HG02938 (cell line): ENCODE data around the gene UBAC2.
A peak's percentile ranks its signal among the peaks of the same experiment; 100 is the strongest.
"Not testable (repeated sequence)": the region's sequence is repeated elsewhere in the genome, so short reads cannot be mapped to it uniquely, and the experiment has no call there.

Experiments used
- ATAC-seq: cut with Tn5 transposase; IDR thresholded peaks from one replicate; pipeline ENCODE4 v1.9.1; 2021; ENCODE audit warnings: mild to moderate bottlenecking, moderate library complexity; ENCODE audit not compliant: unreplicated experiment

The UBAC2 gene

DNA sequence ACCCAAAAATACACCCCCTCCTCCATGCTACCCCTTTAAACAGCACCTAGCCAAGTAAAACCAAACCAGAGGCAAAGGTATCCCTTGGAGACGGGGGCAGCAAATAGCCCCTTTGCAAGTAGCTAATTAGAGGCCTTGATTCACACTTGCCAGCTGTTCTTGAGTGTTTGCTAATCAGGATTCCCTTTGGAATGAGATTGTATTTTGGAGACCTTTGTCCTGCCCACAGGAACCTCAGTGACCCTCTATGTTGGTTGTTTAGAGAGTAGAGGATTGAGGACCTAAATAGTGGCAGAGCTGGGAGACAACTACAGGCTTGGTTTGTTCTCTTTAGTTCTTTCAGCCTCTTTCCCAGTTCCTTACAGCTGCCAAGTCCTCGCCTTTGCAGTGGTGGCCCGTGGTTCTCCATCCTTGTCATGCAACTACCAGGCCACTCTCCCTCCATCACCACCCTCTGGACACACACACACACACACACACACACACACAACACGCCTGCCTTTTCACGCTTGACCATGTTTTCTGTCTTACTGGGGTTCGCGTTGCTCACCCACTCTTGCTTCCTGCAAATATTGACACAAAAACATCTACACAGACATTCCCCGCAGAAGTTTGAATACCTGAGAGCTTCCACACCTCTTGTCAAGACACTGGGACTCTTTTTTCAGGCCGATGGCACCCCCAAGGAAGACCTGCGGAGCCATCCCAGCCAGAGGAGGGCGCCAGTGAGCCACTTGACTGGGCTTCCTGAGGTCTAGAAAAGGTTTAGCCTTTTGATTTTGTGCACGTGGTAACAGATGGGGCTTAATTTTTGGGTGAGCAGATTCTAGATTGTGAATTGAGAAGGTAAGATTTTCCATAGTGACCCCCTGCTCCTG is 186.5 kb downstream of the UBAC2 start:
- ATAC-seq, result peak; percentile 65

DNA sequence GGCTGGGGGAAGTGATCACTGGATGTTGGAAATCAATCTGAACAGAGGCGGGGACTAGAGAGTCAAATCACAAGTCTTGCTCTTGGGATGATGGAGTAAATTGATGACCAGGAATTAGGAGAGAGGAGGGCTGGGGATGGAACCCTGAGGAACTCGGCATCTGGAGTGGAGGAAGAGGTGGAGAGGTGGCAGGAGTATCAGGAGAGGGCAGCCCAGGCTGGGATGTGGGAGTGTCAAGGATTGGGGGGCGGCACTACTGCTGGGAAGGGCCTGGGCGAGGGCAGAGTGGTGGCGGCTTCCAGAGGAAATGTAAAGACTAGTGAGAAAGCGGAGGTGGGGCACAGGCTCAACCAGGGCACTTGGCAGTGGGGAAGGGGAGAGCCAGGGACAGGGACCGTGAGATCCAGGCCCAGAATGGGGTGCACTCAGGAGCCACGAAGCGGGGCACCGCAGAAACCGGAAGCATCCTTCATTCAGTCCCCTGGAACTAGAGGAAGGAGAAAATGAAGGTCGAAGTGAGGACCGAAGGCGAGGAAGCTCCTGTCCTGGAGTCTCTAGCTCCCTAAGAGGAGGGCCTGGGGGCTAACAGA is 187.8 kb downstream of the UBAC2 start:
- no peak for ATAC-seq

DNA sequence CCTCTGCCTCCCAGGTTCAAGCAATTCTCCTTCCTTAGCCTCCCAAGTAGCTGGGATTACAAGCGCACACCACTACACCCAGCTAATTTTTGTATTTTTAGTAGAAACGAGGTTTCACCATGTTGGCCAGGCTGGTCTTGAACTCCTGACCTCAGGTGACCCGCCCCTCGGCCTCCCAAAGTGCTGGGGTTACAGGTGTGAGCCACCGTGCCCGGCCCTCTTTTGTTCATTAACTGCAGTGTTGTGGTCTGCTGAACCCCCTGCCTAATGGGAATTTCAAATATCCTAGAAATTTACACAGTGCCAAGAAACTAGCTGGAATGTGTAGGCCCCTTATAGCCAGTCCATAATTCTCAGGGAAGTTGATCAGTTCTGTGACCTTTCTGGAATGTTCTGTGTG is 188.4 kb downstream of the UBAC2 start:
- ATAC-seq, result not testable (repeated sequence)

DNA sequence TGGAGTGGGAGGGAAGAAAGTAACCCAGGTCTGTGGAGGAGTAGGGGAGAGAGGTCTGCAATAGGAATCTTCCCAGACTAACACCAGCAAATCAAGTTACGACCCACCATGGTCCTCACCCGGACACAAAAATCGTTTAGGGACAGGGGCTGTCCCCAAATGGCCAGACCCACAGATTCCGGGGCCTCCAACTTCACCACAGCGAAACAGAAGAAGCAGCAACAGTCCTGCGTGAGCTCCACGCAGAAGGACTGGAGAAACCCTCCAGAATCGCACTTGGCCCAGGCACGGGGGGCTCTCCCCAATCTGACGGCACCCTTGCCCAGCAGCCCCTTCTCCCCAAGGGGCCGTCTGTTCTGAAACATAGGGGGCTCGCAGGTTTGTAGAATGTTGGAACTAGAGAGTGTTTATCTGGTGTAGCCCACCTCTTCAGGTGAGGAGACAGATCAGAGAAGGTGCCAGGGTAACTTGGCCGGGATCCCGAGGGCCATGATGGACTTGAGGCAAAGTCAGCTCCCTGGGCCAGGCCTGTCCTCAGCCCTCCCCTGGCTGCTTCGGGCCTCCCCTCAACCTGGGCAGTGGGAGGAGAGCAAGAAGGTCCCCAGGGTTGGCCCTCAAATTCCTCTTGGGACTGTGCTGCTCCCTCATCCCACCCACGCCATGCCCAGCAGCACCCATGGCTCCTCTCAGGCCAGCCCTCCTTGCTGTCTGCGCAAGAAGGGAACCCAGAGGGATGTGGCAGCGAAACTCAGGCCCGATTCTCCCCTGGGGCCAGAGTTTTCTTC is 189.1 kb downstream of the UBAC2 start:
- no peak for ATAC-seq

DNA sequence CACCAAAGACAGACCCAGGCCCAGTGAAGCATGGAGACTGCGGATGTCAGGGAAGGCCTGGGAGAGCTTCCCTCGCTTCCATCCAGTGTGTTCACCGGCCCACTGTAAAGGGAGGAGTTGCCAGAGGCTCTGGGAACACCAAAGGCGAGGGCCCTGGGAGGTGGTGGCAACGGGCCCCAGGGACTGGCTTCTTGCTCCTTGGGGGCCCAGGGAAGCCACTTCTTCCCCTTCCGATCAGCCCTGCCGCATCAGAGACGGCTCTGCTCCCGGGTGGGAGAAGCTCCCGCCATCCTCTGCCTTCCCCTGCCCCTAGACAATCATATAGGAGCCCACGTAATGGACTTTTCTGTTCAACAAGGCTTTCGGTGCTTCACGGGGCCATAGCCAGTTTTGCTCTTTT is 189.9 kb downstream of the UBAC2 start:
- no peak for ATAC-seq

DNA sequence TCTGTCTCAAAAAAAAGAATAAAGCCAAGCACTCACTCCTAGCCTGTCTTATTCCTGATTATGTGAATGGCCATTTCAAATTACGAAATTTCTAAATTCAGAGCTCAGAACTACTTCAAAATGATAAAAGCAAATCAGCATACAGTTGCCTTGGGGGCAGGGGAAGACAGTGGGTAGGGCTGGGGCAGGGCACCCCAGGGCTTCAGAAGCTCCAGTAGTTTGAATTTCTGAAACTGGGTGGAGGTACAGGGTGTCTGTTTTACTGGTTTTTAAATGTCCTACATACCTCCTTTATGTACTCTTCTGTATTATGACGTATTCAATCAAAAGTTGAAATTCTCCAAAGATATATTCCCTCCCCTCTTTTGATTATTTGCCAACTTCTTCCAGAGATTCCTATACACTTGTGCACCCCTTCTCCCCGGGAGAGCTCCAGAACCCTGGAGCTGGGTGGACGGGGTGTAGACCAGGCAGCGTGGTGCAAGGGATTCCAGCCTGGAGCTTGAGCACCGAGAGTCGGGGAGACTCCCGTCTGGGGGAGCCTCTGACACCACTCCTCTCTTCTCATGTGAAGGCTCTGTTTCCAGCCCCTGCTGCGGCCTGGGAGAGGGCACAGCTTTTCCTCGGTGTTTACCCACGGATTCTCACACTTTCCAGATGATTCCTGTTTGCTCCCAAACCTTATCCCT is 191.3 kb downstream of the UBAC2 start:
- no peak for ATAC-seq

DNA sequence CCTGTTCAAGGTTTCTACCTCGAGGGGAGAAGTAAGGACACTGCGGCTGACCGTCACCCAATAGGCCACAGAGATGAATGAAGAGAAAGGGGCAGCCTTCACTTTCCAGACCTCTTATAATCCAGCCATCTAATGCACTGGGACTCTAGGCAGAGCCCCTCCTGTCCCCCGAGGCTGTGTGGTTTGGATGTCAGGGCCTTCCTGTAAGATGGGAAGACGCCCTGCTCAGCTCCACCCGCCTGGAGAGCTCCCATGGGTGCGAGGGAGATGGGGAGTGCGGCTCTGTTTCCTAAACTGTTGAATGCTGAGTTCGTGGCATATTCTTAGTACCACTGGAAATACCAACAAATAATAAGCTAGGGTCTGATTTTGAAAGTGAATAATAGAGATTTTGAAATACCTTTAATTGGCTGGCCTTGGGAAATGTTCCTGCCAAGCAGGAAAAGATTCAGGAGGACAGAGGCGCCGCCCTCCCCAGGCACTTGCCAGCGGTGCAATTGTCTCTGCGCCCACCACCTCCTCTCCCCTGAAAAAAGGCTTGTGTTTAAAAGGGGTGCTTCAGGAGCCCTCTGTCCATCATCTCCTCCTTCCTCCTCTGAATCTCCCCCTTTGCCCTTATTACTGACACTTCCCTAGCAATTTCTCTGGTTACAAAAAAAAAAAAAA is 191.9 kb downstream of the UBAC2 start:
- ATAC-seq, result no peak

DNA sequence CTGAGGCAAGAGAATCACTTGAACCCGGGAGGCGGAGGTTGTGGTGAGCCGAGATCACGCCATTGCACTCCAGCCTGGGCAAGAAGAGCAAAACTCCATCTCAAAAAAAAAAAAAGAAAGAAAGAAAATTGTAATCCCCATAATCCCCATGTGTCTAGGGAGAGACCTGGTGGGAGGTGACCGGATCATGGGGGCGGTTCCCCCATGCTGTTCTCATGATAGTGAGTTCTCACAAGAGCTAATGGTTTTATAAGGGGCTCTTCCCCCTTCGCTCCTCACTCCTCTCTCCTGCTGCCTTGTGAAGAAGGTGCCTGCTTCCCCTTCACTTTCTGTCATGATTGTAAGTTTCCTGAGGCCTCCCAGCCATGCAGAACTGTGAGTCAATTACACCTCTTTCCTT is 192.7 kb downstream of the UBAC2 start:
- ATAC-seq, result not testable (repeated sequence)

DNA sequence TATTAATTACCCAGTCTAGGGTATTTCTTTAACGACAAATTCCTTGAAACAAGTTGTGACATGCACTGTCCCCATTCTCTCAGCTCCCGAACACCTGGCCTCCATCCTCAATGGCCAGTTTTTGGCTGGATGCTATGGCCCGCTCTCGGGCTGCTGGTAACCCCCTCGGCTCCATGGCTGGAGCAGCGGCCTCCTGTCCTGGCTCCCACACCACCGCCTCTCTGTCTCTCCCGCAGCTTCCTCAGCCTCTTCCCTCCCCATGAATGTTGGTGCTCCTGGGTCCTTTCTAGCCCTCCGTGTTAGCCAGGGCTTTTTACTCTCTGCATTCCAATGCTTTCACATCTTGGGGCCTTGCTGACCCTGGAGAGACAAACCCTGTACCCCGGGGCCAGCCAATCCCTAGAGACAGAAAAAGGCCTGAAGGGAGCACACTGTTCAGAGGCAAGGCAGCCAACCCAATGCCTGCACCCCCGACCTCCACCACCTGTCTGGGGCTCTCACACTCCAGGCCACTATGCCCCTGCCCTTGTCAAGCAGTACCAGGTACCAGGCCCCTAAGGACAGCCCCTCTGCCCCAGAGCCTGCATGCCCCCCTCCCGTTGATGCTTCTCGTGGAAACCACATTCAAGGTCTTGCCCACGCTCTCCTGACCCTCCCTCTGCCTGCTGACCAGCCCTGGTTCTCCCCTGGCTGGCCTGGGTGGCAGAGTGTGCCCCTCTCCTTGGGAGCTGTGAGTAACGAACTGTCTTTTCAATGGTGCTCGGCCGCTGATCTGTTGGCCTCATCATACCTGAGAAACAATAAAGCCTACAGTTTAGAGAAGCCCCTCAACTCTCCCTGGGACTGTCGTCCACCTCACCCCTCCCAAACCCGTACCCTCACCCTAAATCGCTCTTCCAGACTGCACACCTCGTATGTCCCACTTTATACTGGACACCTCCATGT is 193.4 kb downstream of the UBAC2 start:
- no peak for ATAC-seq

DNA sequence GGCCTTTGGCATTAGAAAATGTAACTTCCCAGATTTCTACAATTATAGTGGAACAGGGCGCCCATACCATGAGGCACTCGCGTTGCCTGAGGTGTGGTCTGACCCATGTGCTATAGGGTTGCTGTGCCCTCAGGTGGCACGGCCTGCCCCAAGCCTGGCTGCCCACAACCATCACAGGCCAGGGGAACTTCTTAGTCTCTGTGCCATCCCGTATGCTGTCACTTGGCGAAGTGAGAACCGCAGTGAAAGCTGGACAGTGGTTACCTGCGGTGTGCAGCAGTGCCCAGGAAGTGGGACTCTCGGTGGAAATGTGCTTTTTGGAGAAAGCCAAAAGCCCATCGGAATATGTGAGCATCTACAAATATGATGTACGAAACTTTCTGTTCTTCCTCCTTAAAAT is 194.8 kb downstream of the UBAC2 start:
- no peak for ATAC-seq

DNA sequence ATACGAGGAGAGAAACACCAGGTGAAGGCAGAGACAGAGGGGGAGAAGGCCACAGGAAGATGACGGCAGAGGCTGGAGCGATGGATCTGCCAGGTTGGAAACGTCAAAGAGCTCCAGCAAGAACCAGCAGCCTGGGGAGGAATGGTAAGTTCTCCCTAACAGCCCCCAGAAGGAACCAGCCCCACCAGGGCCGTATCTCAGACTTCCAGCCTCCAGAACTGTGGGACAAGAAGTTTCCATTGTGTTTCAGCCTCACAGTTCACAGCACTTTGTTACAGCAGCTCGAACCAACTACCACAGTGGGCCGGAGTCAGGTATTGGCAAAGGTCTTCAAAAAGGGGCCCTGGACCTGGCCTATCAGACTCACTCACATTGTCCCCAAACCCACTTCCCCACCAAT is 195.8 kb downstream of the UBAC2 start:
- no peak for ATAC-seq

DNA sequence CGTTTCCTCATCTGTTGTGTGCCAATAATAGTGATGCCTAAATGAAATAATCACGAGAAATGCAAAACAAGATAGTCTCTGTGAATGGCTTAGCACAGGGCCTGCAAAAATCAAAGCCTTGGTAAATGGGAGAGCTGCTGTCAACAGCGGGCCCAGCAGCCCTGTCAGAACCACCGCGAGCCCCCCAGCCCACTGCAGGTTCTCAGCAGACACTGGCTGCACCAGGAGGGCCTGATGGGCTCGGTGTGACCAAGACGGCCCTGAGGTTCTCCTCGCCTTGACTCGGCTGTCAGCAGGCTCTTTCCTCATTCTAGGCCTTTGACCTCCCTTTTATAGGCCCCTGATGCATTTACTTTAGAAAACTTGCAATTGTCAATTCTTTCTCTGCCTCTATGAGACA is 197.4 kb downstream of the UBAC2 start:
- no peak for ATAC-seq

DNA sequence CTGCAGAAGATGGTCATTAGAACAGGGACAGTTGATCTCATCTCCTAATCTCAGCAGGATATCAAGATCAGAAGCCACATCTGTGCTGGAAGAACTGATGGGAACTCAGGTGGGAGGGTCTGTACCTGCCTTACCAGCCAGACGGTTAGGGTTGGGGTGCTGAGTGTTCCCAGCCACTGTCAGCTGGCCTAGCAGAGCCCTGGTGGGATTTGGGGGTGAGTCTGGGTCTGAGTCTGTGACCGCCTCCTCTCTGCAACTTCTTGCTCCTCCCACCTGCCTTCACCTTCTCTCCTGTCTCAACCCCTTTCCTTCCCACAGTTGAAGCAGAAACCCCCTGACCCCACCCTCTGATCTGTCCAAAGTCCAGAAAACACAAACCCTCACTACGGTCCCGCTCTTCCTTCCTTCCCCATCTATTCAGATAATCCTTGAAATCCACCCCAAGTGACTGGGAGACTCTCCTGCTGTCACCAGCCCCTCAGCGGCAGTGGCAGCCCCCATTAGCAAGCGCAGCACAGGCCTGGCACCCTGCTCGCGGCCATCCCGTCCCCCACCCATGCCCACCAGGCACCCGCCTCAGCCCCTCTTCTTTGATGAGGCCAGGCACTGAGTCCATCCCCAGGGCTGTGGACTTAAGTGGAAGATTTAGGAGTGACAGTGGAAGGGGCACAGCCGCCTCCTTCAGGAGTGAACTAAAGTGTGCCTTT is 198.4 kb downstream of the UBAC2 start:
- no peak for ATAC-seq

DNA sequence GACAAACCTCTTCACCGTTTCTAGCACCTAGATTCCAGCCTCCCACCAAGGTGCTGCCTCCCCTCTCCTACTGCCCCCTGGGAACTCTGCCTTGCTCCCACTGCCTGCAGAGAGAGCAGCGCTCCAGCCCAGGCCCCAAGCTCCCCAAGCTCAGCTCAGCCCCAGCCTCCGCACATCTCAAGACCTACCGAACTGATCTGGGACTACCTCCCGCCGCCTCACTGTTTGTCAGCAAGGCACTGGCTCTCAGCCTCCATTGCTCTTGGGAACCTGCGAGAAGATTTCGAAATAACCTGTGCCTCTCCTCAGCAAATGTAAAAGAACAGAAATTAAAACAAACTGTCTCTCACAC is 198.9 kb downstream of the UBAC2 start:
- ATAC-seq, result no peak

DNA sequence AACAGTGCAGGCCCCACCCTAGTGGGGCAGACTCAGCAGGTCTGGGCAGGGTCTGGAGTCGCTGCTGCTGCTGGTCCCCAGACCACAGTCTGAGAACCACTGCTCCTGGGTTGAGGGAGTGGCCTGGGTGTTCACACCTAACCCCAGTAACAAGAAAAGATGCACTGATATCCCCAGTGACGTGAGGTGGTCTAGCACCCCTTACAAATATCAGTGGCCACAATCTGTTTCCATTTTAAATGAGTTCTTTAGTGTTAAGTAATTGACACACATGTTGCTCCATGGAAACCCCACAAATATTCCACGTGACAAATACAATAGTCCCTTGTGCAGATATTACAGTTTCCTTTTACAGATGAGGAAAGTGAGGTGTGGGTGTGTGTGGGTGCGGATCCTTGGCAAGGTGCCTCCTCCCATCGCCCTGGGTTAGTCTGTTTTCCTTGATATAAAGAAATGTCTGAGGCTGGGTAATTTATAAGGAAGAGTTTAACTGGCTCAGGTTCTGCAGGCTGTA is 202.9 kb downstream of the UBAC2 start:
- ATAC-seq, result no peak

DNA sequence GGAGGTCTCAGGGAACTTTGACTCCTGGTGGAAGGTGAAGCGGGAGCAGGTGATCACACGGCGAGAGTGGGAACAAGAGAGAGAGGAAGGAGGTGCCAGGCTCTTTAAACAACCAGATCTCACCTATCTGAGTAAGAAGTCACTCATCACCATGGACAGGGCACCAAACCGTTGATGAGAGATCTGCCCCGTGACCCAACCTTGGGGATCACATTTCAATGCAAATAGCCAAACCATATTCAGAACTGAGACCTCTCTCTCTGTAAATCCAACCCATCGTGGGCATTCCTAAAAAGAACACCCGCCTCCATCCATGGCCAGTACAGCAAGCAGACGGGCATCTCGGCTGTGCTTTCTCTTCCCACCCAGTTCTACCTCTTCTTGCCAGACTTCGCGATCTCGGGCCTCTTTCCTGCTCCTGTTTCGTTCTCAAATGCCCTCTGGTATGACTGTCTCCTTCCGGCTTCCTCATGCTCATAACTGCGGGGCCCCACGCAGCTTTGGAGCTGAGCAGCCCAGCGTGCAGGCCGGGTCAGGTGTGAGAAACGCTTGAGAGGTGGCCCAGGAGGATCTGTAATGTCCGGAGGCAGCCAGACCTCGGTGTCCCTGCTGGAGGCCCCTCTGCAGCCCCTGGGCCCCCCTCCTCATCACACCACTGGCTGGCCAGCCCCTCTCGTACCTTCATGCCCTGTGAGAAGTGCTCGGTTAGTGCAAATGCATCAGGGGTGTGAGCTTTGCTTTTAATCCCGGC is 203.5 kb downstream of the UBAC2 start:
- ATAC-seq, result no peak

DNA sequence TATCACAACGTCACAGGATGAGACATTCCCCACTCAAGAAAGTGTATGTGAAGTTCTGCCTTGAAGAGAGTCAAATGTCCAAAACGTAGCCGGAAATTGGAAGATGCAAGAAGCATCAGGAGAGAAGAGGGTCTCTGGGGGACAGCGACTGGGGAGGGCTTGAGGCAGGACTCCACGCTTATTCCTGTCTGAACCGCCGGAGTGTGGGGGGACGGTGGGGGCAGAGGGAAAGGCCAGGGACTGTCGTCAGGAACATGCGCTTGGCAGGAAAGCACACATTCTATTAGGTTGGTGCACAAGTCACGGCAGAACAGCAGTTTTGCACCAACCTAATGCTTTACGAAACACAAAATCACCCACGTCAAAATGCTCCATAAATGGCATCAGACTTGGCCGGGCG is 205.3 kb downstream of the UBAC2 start:
- ATAC-seq, result no peak

DNA sequence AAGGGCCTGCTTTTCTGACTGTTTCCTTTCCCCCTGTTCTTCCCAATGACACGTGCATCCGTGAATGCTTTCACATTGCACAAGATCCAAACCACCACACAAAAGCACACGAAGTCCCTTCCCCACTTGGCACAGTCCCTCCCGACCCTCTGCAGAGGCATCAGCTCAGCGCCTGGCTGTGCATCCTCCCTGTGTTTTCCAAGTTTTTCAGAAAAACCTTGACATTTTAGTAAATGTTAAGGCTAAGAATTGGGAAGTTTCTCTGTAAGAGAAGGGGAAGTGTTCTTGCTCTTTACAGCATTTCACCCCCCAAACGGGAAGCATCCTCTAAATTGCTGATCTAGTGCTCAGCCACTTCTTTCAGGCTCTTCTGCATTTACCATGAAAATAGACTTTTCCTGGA is 206.1 kb downstream of the UBAC2 start:
- ATAC-seq, result no peak
